ENCODE measurements around the gene PILRB.
"Not testable (repeated sequence)": the region's sequence is repeated elsewhere in the genome, so short reads cannot be mapped to it uniquely, and the experiment has no call there.

PILRB gene

DNA sequence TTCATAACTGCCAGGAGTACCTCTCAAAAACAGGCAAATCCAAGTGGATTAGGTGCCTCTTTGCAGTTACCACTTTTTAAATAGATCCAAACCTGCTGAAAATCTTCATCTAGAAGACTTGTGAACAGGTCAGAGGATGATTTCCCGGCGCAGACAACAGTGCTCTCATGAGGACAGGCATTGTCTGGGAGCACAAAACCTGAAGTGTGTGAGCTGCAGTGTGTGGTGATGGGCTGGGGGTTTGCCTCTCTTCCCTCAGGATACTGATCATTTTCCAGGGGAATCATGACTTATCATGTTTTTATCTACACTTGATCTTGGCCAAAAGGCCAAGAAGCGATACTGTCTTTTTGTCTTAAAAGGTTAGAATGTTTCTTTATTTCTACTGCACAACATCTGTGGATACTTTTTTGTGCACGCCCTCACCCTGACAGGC is 13.8 kb upstream of the PILRB start:
- H3K4me1 ChIP-seq, result not testable (repeated sequence)
- H3K36me3 ChIP-seq, result peaks cover 36% of the 10 kb centered on the region

DNA sequence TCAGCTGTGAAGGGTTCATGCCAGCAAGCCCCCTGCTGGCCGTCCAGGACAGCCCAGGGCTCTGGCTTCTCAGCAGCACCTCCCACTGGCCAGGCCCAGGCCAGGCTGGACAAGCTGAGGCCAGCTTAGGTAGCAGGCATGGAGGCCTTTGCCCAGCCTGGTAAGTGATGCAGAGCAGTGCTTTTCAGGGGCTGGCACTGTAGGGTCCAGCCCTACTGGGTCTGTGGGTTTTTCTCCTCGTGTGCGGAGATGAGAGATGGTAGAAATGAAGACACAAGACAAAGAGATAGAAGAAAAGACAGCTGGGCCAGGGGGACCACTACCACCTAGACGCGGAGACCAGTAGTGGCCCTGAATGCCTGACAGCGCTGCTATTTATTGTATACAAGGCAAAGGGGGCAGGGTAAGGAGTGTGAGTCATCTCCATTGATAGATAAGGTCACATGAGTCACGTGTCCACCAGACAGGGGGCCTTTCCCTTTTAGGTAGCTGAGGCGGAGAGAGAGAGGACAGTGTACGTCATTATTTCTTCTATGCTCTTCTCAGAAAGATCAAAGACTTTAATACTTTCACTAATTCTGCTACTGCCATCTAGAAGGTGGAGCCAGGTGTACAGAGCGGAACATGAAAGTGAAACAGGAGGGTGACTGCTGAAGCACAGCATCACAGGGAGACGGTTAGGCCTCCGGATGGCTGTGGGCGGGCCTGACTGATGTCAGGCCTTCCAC is 13.2 kb upstream of the PILRB start:
- H3K4me1 ChIP-seq, H3K27me3 ChIP-seq, H3K9me3 ChIP-seq: not testable (repeated sequence)
- H3K36me3 ChIP-seq, result peaks cover 39% of the 10 kb centered on the region
- peak overlapping the region; percentile 24 for H3K4me3 ChIP-seq (ENCODE audit: low read depth, low read length)
- peak; percentile 74 for DNase-seq

More for the DNA sequence above, 13.8 kb upstream of the PILRB start:
- H3K9me3 ChIP-seq; H3K4me3 ChIP-seq (ENCODE audit: low read depth, low read length); DNase-seq; H3K27me3 ChIP-seq: not testable (repeated sequence)
- TF ChIP-seq, protein P1, sequence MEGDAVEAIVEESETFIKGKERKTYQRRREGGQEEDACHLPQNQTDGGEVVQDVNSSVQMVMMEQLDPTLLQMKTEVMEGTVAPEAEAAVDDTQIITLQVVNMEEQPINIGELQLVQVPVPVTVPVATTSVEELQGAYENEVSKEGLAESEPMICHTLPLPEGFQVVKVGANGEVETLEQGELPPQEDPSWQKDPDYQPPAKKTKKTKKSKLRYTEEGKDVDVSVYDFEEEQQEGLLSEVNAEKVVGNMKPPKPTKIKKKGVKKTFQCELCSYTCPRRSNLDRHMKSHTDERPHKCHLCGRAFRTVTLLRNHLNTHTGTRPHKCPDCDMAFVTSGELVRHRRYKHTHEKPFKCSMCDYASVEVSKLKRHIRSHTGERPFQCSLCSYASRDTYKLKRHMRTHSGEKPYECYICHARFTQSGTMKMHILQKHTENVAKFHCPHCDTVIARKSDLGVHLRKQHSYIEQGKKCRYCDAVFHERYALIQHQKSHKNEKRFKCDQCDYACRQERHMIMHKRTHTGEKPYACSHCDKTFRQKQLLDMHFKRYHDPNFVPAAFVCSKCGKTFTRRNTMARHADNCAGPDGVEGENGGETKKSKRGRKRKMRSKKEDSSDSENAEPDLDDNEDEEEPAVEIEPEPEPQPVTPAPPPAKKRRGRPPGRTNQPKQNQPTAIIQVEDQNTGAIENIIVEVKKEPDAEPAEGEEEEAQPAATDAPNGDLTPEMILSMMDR (IDR thresholded peaks at IDR 0.05; ENCODE audit: low read depth, low read length), result peak; percentile 57; the same call in 1 of the 2 replicates

DNA sequence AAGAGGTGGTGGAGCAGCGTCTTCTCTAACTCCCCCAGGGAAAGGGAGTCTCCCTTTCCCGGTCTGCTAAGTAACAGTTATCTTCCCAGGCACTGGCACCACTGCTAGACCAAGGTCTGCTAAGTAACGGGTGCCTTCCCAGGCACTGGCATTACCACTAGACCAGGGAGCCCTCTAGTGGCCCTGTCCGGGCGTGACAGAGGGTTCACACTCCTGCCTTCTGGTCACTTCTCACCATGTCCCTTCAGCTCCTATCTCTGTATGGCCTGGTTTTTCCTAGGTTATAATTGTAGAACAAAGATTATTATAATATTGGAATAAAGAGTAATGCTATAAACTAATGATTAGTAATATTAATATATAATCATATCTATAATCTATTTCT is 12.6 kb upstream of the PILRB start:
- not testable (repeated sequence) for H3K4me3 ChIP-seq (ENCODE audit: low read depth, low read length)

DNA sequence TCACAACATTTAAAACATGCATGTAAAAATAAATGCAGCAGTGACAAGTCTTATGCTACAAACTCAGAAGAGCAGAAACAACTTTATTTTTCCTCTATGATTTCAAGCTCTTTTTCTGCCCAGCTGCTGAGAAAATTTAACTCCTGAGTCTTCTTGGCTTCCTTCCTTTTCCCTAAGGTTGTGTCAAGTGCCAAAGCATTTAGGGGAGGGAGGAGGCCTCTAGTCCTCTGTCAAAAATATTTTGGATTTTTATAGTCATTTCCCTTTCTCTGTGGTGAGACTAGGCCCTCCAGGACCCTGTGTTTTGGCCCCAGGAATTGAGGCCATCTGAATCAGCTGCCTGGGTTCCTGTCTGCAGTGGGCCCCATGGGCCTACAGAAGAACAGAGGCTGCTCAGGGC is 11.0 kb upstream of the PILRB start:
- Histone ChIP-seq H3K27me3 (no peaks in the 10 kb centered on the region), H3K9me3 (no peaks in the 10 kb centered on the region), H3K4me1 (peaks cover 8% of the 10 kb centered on the region; the same call in 1 of the 2 replicates), H3K36me3 (peaks cover 42% of the 10 kb centered on the region), H3K4me3 (ENCODE audit: low read depth, low read length) (no peak overlapping the region)
- no peak for DNase-seq
- TF ChIP-seq, protein P1 (IDR thresholded peaks at IDR 0.05; ENCODE audit: low read depth, low read length), result no peak

More for the DNA sequence above, 12.6 kb upstream of the PILRB start:
- peak; percentile 89 for DNase-seq
- not testable (repeated sequence) for H3K4me1 ChIP-seq, H3K9me3 ChIP-seq, H3K27me3 ChIP-seq
- peaks cover 41% of the 10 kb centered on the region for H3K36me3 ChIP-seq
- TF ChIP-seq, protein P1 (IDR thresholded peaks at IDR 0.05; ENCODE audit: low read depth, low read length), result peak; percentile 50

DNA sequence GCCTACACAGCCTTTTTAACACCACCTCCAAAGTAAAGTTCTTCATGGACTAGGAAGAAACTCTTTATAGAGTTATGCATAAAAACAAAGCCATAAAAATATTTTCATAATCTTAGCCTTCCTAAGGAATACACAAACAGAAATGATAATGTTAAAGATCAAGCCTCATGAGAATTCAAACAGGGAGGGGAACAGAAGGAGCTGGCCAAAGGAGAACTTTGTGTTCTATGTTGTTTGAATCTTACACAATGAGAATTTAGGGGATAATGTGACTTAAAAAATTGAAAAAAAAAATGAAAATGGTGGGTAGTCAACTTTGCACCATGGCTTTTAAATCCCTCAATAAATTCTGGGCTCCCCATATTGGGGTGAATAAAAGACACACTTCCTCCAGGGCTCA is 9.1 kb upstream of the PILRB start:
- Histone ChIP-seq H3K4me3 (ENCODE audit: low read depth, low read length) (no peak overlapping the region), H3K36me3 (peaks cover 39% of the 10 kb centered on the region), H3K4me1 (peaks cover 8% of the 10 kb centered on the region; the same call in 1 of the 2 replicates), H3K9me3 (no peaks in the 10 kb centered on the region), H3K27me3 (no peaks in the 10 kb centered on the region)
- TF ChIP-seq, protein P1 (IDR thresholded peaks at IDR 0.05; ENCODE audit: low read depth, low read length), result no peak
- DNase-seq, result no peak

DNA sequence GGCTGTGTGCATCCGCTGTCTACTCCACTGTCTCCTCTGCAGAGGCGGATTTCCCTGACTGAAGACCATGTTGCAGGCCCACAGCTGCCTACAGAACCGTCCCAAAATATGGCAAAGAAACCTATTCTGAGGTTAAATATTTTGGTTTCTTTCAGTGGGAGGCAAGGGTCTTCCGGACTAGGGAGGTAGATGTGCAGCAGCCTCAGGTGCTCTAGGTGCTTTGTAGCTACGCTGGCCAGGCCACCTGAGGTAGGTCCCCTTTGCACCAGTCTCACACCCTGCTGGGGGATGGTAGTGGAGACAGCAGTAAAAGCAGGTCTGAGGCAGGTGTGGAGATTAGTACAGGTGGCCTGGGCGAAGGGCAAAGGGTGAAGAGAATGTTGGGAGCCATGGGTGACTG is 8.2 kb upstream of the PILRB start:
- Histone ChIP-seq H3K27me3 (no peaks in the 10 kb centered on the region), H3K4me1 (peaks cover 2% of the 10 kb centered on the region; the same call in 1 of the 2 replicates), H3K36me3 (peaks cover 47% of the 10 kb centered on the region), H3K4me3 (ENCODE audit: low read depth, low read length) (no peak overlapping the region), H3K9me3 (no peaks in the 10 kb centered on the region)
- TF ChIP-seq, protein P1 (IDR thresholded peaks at IDR 0.05; ENCODE audit: low read depth, low read length), result no peak
- no peak for DNase-seq

Measured in BE2C (cell line).